Liver (tissue), 9 donors: ENCODE measurements around the gene WAPL. TPM values are rescaled to one million over a fixed set of nuclear protein-coding genes. Genes with fewer than 3 reads are reported as not detected.

Source experiments
- DNase-seq: peaks from one replicate; pipeline ENCODE4 v3.0.0-alpha.2; 2017; ENCODE audit warnings: low spot score
- H3K27ac ChIP-seq, 2 donors: one replicate each; pipeline ENCODE4 v1.7.0; 2013; ENCODE audit warnings: inconsistent platforms in 2 of 2, low read length in 2 of 2, control low read depth in 1 of 2, low read depth in 1 of 2, mild to moderate bottlenecking in 1 of 2
- H3K27me3 ChIP-seq, 4 donors: one replicate each; pipeline versions ENCODE4 v1.6.1 to v1.7.0; 2013; ENCODE audit warnings: low read length in 3 of 4, inconsistent platforms in 1 of 4, mild to moderate bottlenecking in 1 of 4, moderate library complexity in 1 of 4; ENCODE audit not compliant: control insufficient read depth in 4 of 4, insufficient read depth in 4 of 4
- H3K36me3 ChIP-seq, 4 donors: one replicate each; pipeline versions ENCODE4 v1.6.1 to v1.7.0; 2013; ENCODE audit warnings: low read length in 3 of 4, mild to moderate bottlenecking in 3 of 4, low read depth in 1 of 4, moderate library complexity in 1 of 4; ENCODE audit not compliant: control insufficient read depth in 4 of 4, insufficient read depth in 3 of 4
- H3K4me1 ChIP-seq, 4 donors: one replicate each; pipeline versions ENCODE4 v1.6.1 to v1.7.0; 2013; ENCODE audit warnings: low read length in 3 of 4, mild to moderate bottlenecking in 3 of 4, moderate library complexity in 1 of 4; ENCODE audit not compliant: control insufficient read depth in 4 of 4, insufficient read depth in 4 of 4
- H3K4me3 ChIP-seq, 3 donors: one replicate each; pipeline versions ENCODE4 v1.6.1 to v1.7.0; 2013; ENCODE audit warnings: low read length in 3 of 3, control low read depth in 1 of 3, low read depth in 1 of 3, mild to moderate bottlenecking in 1 of 3
- H3K9ac ChIP-seq, 2 donors: one replicate each; pipeline ENCODE4 v1.7.0; 2013; ENCODE audit warnings: low read length in 2 of 2, mild to moderate bottlenecking in 2 of 2, moderate library complexity in 2 of 2, control low read depth in 1 of 2, low read depth in 1 of 2
- H3K9me3 ChIP-seq, 4 donors: one replicate each; pipeline versions ENCODE4 v1.6.1 to v1.7.0; 2013; ENCODE audit warnings: low read length in 3 of 4; ENCODE audit not compliant: control insufficient read depth in 4 of 4
- ATF3 ChIP-seq: IDR thresholded peaks from 2 replicates; pipeline ENCODE4 v1.6.1; 2016; ENCODE audit warnings: antibody characterized with exemption
- CTCF ChIP-seq: fragments of 150-350 bp; IDR thresholded peaks from 2 replicates; pipeline ENCODE4 v1.5.1; 2017; ENCODE audit warnings: improper control_type of control experiment, low read depth, low read length; ENCODE audit not compliant: missing input control
- EGR1 ChIP-seq, 2 donors: IDR thresholded peaks; 2 replicates each; pipeline ENCODE4 v1.6.1; 2016 to 2018; ENCODE audit warnings: antibody characterized with exemption in 2 of 2, low read depth in 2 of 2
- FOXA2 ChIP-seq: IDR thresholded peaks from 2 replicates; pipeline ENCODE4 v1.6.1; 2016; ENCODE audit warnings: antibody characterized with exemption
- HNF4A ChIP-seq, 2 donors: conservative IDR thresholded peaks; 2 replicates each; pipeline ENCODE4 v1.6.1; 2016; ENCODE audit warnings: antibody characterized with exemption in 2 of 2, mild to moderate bottlenecking in 2 of 2
- HNF4G ChIP-seq: IDR thresholded peaks from 2 replicates; pipeline ENCODE4 v1.6.1; 2016; ENCODE audit warnings: antibody characterized with exemption
- NR2F2 ChIP-seq: IDR thresholded peaks from 2 replicates; pipeline ENCODE4 v1.6.1; 2016; ENCODE audit warnings: antibody characterized with exemption
- RAD21 ChIP-seq, 2 donors: IDR thresholded peaks; 2 replicates each; pipeline ENCODE4 v1.6.1; 2016; ENCODE audit warnings: antibody characterized with exemption in 2 of 2, mild to moderate bottlenecking in 2 of 2
- REST ChIP-seq: IDR thresholded peaks from 2 replicates; pipeline ENCODE4 v1.6.1; 2016; ENCODE audit warnings: antibody characterized with exemption, mild to moderate bottlenecking
- RXRA ChIP-seq, 2 donors: IDR thresholded peaks; 2 replicates each; pipeline ENCODE4 v1.6.1; 2017 to 2018; ENCODE audit warnings: antibody characterized with exemption in 2 of 2, mild to moderate bottlenecking in 1 of 2
- TAF1 ChIP-seq: conservative IDR thresholded peaks from 2 replicates; pipeline ENCODE4 v1.6.1; 2016; ENCODE audit warnings: antibody characterized with exemption, mild to moderate bottlenecking
- YY1 ChIP-seq: IDR thresholded peaks from 2 replicates; pipeline ENCODE4 v1.6.1; 2016; ENCODE audit warnings: antibody characterized with exemption, mild to moderate bottlenecking
- WGBS: extraction: QIAGEN DNeasy Blood & Tissue Kit; methylation state at CpG from one replicate; pipeline ENCODE4 v1.1.7; 2013; 5-methylcytosine and 5-hydroxymethylcytosine counted together
- polyA plus RNA-seq, 2 donors: library from polyadenylated mRNA; stranded (reverse) in 1 of 2; unstranded in 1 of 2; fragments of 200-250 nt in 1 of 2; fragments of >200 nt in 1 of 2; fragmentation: Nextera tagmentation in 1 of 2; extraction: Ambion mirVana in 1 of 2; gene quantifications; one replicate each; pipeline versions ENCODE4 v1.2.1 to v1.2.3, GENCODE V29; 2013 to 2015
- total RNA-seq, 2 donors: library from RNA; depleted of rRNA; stranded (reverse); fragments of >200 nt; gene quantifications; one replicate each; pipeline ENCODE4 v1.2.3, GENCODE V29; 2014
- TF ChIP-seq, protein P1 (sequence below): IDR thresholded peaks from 2 replicates; pipeline ENCODE4 v1.6.1; 2016; ENCODE audit warnings: antibody characterized with exemption
- TF ChIP-seq, protein P2 (sequence below): IDR thresholded peaks from 2 replicates; pipeline ENCODE4 v1.6.1; 2016; ENCODE audit warnings: antibody characterized with exemption
- donor health status: healthy.
- donor health status: healthy.
- donor health status: healthy.
- donor health status: healthy.
- donor health status: healthy.

The WAPL gene
- total and polyA plus RNA-seq, 4 donors: 9.7 to 37.9 (median 24.0) TPM

GRCh38 chr10:86518781-86519180 is 2.8 kb downstream of the WAPL start:
- Histone ChIP-seq H3K4me3 (no peak overlapping the region), H3K4me1 (peaks cover 9 to 47% (median 36%) of the 10 kb centered on the region in 4 donors)

GRCh38 chr10:86512137-86512536 is 9.5 kb downstream of the WAPL start:
- no peak overlapping the region for H3K9ac ChIP-seq
- no peaks in the 10 kb centered on the region for H3K27me3 ChIP-seq
- WGBS: 65% methylated on average over 2 of the region's 2 CpGs
- no peak overlapping the region for H3K27ac ChIP-seq
- H3K36me3 ChIP-seq: peaks cover 1 to 12% (median 8%) of the 10 kb centered on the region in 4 donors
- H3K4me3 ChIP-seq: no peak overlapping the region
- peaks cover 5 to 16% (median 9%) of the 10 kb centered on the region in 4 donors for H3K4me1 ChIP-seq
- H3K9me3 ChIP-seq: no peaks in the 10 kb centered on the region
- DNase-seq: no peak
- TF ChIP-seq TAF1 (no peak), RXRA (IDR thresholded peaks at IDR 0.05) (no peak), REST (no peak), HNF4G (no peak), YY1 (no peak), EGR1 (IDR thresholded peaks at IDR 0.05; ENCODE audit: low read depth in 2 of 2) (no peak), ATF3 (no peak), CTCF (no peak), HNF4A (conservative IDR thresholded peaks at IDR 0.05) (no peak)
- TF ChIP-seq, protein P1, sequence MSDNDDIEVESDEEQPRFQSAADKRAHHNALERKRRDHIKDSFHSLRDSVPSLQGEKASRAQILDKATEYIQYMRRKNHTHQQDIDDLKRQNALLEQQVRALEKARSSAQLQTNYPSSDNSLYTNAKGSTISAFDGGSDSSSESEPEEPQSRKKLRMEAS: no peak

More at GRCh38 chr10:86518781-86519180, 2.8 kb downstream of the WAPL start:
- Histone ChIP-seq H3K9me3 (no peaks in the 10 kb centered on the region), H3K9ac (no peak overlapping the region), H3K36me3 (peaks cover 1 to 14% (median 6%) of the 10 kb centered on the region in 4 donors), H3K27ac (no peak overlapping the region), H3K27me3 (no peaks in the 10 kb centered on the region)
- WGBS: 60% methylated on average over 3 of the region's 3 CpGs
- no peak for DNase-seq
- TF ChIP-seq RAD21 (IDR thresholded peaks at IDR 0.05) (no peak), REST (no peak), HNF4A (conservative IDR thresholded peaks at IDR 0.05) (no peak), EGR1 (IDR thresholded peaks at IDR 0.05; ENCODE audit: low read depth in 2 of 2) (no peak), NR2F2 (no peak), ATF3 (no peak), HNF4G (no peak), FOXA2 (no peak), RXRA (IDR thresholded peaks at IDR 0.05) (no peak)
- TF ChIP-seq, protein P2, sequence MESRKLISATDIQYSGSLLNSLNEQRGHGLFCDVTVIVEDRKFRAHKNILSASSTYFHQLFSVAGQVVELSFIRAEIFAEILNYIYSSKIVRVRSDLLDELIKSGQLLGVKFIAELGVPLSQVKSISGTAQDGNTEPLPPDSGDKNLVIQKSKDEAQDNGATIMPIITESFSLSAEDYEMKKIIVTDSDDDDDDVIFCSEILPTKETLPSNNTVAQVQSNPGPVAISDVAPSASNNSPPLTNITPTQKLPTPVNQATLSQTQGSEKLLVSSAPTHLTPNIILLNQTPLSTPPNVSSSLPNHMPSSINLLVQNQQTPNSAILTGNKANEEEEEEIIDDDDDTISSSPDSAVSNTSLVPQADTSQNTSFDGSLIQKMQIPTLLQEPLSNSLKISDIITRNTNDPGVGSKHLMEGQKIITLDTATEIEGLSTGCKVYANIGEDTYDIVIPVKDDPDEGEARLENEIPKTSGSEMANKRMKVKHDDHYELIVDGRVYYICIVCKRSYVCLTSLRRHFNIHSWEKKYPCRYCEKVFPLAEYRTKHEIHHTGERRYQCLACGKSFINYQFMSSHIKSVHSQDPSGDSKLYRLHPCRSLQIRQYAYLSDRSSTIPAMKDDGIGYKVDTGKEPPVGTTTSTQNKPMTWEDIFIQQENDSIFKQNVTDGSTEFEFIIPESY: no peak
